H9 (cell line): ENCODE data around the gene APC. TPM values are rescaled to one million over a fixed set of nuclear protein-coding genes. Genes with fewer than 3 reads are reported as not detected.

Source experiments
- DNase-seq: peaks from one replicate; pipeline ENCODE4 v3.0.0-alpha.2; 2017
- H2AFZ ChIP-seq: one replicate; pipeline ENCODE4 v1.6.1; 2013; ENCODE audit warnings: mild to moderate bottlenecking, low read length, control low read depth, moderate library complexity
- H2AK5ac ChIP-seq: 2 replicates; pipeline ENCODE4 v1.6.1; 2013; ENCODE audit warnings: low read length, control low read depth, mixed read lengths; ENCODE audit not compliant: insufficient read length
- H2BK120ac ChIP-seq: one replicate; pipeline ENCODE4 v1.6.1; 2013; ENCODE audit warnings: low read depth, mild to moderate bottlenecking, low read length, control low read depth, inconsistent platforms; ENCODE audit not compliant: poor library complexity, severe bottlenecking
- H2BK12ac ChIP-seq: 2 replicates; pipeline ENCODE4 v1.6.1; 2013; ENCODE audit warnings: low read length, control low read depth, mixed read lengths, low read depth; ENCODE audit not compliant: insufficient read length
- H2BK15ac ChIP-seq: 2 replicates; pipeline ENCODE4 v1.6.1; 2013; ENCODE audit warnings: low read depth, low read length, control low read depth
- H2BK20ac ChIP-seq: one replicate; pipeline ENCODE4 v1.6.1; 2013; ENCODE audit warnings: low read depth, mild to moderate bottlenecking, low read length, control low read depth, inconsistent platforms; ENCODE audit not compliant: poor library complexity, severe bottlenecking
- H2BK5ac ChIP-seq: 2 replicates; pipeline ENCODE4 v1.6.1; 2013; ENCODE audit warnings: low read length, control low read depth, mixed read lengths; ENCODE audit not compliant: insufficient read length
- H3K14ac ChIP-seq: 2 replicates; pipeline ENCODE4 v1.6.1; 2013; ENCODE audit warnings: low read length, control low read depth; ENCODE audit not compliant: insufficient read depth
- H3K18ac ChIP-seq: 2 replicates; pipeline ENCODE4 v1.6.1; 2013; ENCODE audit warnings: low read depth, mild to moderate bottlenecking, mixed read lengths, low read length, control low read depth; ENCODE audit not compliant: insufficient read length
- H3K23ac ChIP-seq: 2 replicates; pipeline ENCODE4 v1.6.1; 2013; ENCODE audit warnings: low read length, control low read depth, mixed read lengths, low read depth; ENCODE audit not compliant: insufficient read length
- H3K23me2 ChIP-seq: 2 replicates; pipeline ENCODE4 v1.6.1; 2013; ENCODE audit warnings: low read depth, mild to moderate bottlenecking, mixed read lengths, low read length, control low read depth; ENCODE audit not compliant: insufficient read length, poor library complexity, severe bottlenecking
- H3K27ac ChIP-seq: 2 replicates; pipeline ENCODE4 v1.5.1; 2013; ENCODE audit warnings: low read length, control low read depth, mixed read lengths, low read depth; ENCODE audit not compliant: insufficient read length
- H3K27me3 ChIP-seq: 2 replicates; pipeline ENCODE4 v1.6.1; 2013; ENCODE audit warnings: low read length, control low read depth, inconsistent platforms; ENCODE audit not compliant: insufficient read depth
- H3K4ac ChIP-seq: 2 replicates; pipeline ENCODE4 v1.6.1; 2013; ENCODE audit warnings: low read depth, mild to moderate bottlenecking, control low read depth, inconsistent platforms, low read length, moderate library complexity
- H3K4me1 ChIP-seq: 2 replicates; pipeline ENCODE4 v1.6.1; 2013; ENCODE audit warnings: low read length, control low read depth, inconsistent platforms; ENCODE audit not compliant: insufficient read depth
- H3K4me2 ChIP-seq: 2 replicates; pipeline ENCODE4 v1.6.1; 2013; ENCODE audit warnings: low read length, control low read depth, mixed read lengths; ENCODE audit not compliant: insufficient read length, insufficient read depth
- H3K56ac ChIP-seq: 2 replicates; pipeline ENCODE4 v1.6.1; 2013; ENCODE audit warnings: low read depth, mild to moderate bottlenecking, mixed read lengths, low read length, control low read depth; ENCODE audit not compliant: insufficient read length
- H3K79me1 ChIP-seq: 2 replicates; pipeline ENCODE4 v1.6.1; 2013; ENCODE audit warnings: low read depth, mild to moderate bottlenecking, moderate library complexity, low read length, control low read depth, inconsistent platforms; ENCODE audit not compliant: insufficient read depth, poor library complexity, severe bottlenecking
- H3K79me2 ChIP-seq: 2 replicates; pipeline ENCODE4 v1.6.1; 2013; ENCODE audit warnings: low read length, control low read depth, inconsistent platforms; ENCODE audit not compliant: insufficient read depth
- H3K9ac ChIP-seq: 2 replicates; pipeline ENCODE4 v1.6.1; 2013; ENCODE audit warnings: low read length, control low read depth, mixed read lengths; ENCODE audit not compliant: insufficient read length; ENCODE audit errors: extremely low read depth
- H3K9me3 ChIP-seq: one replicate; pipeline ENCODE4 v1.6.1; 2013; ENCODE audit warnings: low read depth, low read length, inconsistent platforms; ENCODE audit not compliant: control insufficient read depth
- H3T11ph ChIP-seq: one replicate; pipeline ENCODE4 v1.6.1; 2013; ENCODE audit warnings: mild to moderate bottlenecking, low read length, control low read depth, inconsistent platforms
- H4K20me1 ChIP-seq: one replicate; pipeline ENCODE4 v1.6.1; 2013; ENCODE audit not compliant: control insufficient read depth, insufficient read length, insufficient read depth
- H4K5ac ChIP-seq: 2 replicates; pipeline ENCODE4 v1.6.1; 2013; ENCODE audit warnings: low read depth, mild to moderate bottlenecking, mixed read lengths, low read length, control low read depth; ENCODE audit not compliant: insufficient read length
- H4K8ac ChIP-seq: replicated peaks from 2 replicates; pipeline ENCODE4 v1.6.1; 2013; ENCODE audit warnings: low read length, control low read depth, mixed read lengths, low read depth; ENCODE audit not compliant: insufficient read length
- H4K91ac ChIP-seq: 2 replicates; pipeline ENCODE4 v1.6.1; 2013; ENCODE audit warnings: low read depth, mild to moderate bottlenecking, moderate library complexity, mixed read lengths, low read length, control low read depth; ENCODE audit not compliant: insufficient read length
- H3K27ac Mint-ChIP-seq, 3 experiments: 2 replicates in 2 of 3; 3 replicates in 1 of 3; pipeline ENCODE4 v1.8.0; 2020 to 2021; ENCODE audit warnings: mixed read lengths in 3 of 3, mild to moderate bottlenecking in 1 of 3, moderate library complexity in 1 of 3
- H3K27me3 Mint-ChIP-seq: 2 replicates; pipeline ENCODE4 v1.8.0; 2021; ENCODE audit warnings: low read depth, mild to moderate bottlenecking, moderate library complexity, mixed read lengths
- H3K36me3 Mint-ChIP-seq, 3 experiments: 2 replicates in 2 of 3; 3 replicates in 1 of 3; pipeline ENCODE4 v1.8.0; 2020 to 2021; ENCODE audit warnings: low read depth in 3 of 3, mixed read lengths in 3 of 3; ENCODE audit not compliant: insufficient read depth in 1 of 3
- H3K4me1 Mint-ChIP-seq, 2 experiments: 2 replicates each; pipeline ENCODE4 v1.8.0; 2020; ENCODE audit warnings: mixed read lengths in 2 of 2
- H3K4me3 Mint-ChIP-seq, 2 experiments: 2 replicates in 1 of 2; 3 replicates in 1 of 2; pipeline ENCODE4 v1.8.0; 2020 to 2021; ENCODE audit warnings: mild to moderate bottlenecking in 2 of 2, mixed read lengths in 2 of 2, moderate library complexity in 1 of 2
- H3K9me3 Mint-ChIP-seq, 2 experiments: 2 replicates in 1 of 2; 3 replicates in 1 of 2; pipeline ENCODE4 v1.8.0; 2020; ENCODE audit warnings: mild to moderate bottlenecking in 2 of 2, mixed read lengths in 2 of 2, moderate library complexity in 1 of 2
- CTCF ChIP-seq: fragments of 200-600 bp; sonication (generic); conservative IDR thresholded peaks from 3 replicates; pipeline ENCODE4 v1.8.0; 2021; ENCODE audit warnings: antibody characterized with exemption, mild to moderate bottlenecking
- WGBS: extraction: QIAGEN DNeasy Blood & Tissue Kit; methylation state at CpG from one replicate; pipeline ENCODE4 v1.1.7; 2013; ENCODE audit warnings: missing lambda C conversion rate, low lambda C conversion rate, mixed read lengths; ENCODE audit not compliant: insufficient read length; ENCODE audit errors: extremely low coverage; 5-methylcytosine and 5-hydroxymethylcytosine counted together
- total RNA-seq: library from RNA; stranded (reverse); gene quantifications from 2 replicates; pipeline ENCODE4 v1.2.1, GENCODE V29; 2021

The APC gene
- total RNA-seq, 1 experiment from 2014 or later: 29.3 TPM

GRCh38 chr5:112692472-112692871, 45.2 kb upstream of the APC start:
- H2AFZ ChIP-seq: no peak overlapping the region
- H3K9ac ChIP-seq: no peak overlapping the region
- Mint-ChIP-seq H3K36me3 (peaks cover 0 to 5% (median 2%) of the 10 kb centered on the region in 3 experiments; a peak in 2 of 7 replicates), H3K9me3 (no peaks in the 10 kb centered on the region; a peak in 3 of 5 replicates), H3K27me3 (no peaks in the 10 kb centered on the region), H3K27ac (no peak overlapping the region), H3K4me3 (no peak overlapping the region), H3K4me1 (peaks cover 6 to 7% of the 10 kb centered on the region in 2 experiments)
- DNase-seq: no peak
- no peak overlapping the region for H2BK20ac ChIP-seq
- no peak overlapping the region for H2BK5ac ChIP-seq
- H2BK15ac ChIP-seq: no peak overlapping the region
- no peak overlapping the region for H4K91ac ChIP-seq
- H3K4me1 ChIP-seq: no peaks in the 10 kb centered on the region
- no peaks in the 10 kb centered on the region for H3K9me3 ChIP-seq
- no peak overlapping the region for H3K27ac ChIP-seq
- no peaks in the 10 kb centered on the region for H3K23me2 ChIP-seq
- no peaks in the 10 kb centered on the region for H3K27me3 ChIP-seq
- H4K5ac ChIP-seq: no peak overlapping the region
- no peaks in the 10 kb centered on the region for H4K20me1 ChIP-seq
- H2BK120ac ChIP-seq: no peak overlapping the region
- no peak overlapping the region for H3K14ac ChIP-seq
- no peak for TF ChIP-seq CTCF
- H3K18ac ChIP-seq: no peak overlapping the region
- no CpG with 5 or more reads among the region's 1 CpG for WGBS
- no peak overlapping the region for H4K8ac ChIP-seq
- no peaks in the 10 kb centered on the region for H3K79me2 ChIP-seq
- H2BK12ac ChIP-seq: no peak overlapping the region
- no peak overlapping the region for H2AK5ac ChIP-seq
- no peak overlapping the region for H3K56ac ChIP-seq
- no peak overlapping the region for H3K4ac ChIP-seq
- no peak overlapping the region for H3K23ac ChIP-seq
- H3K79me1 ChIP-seq: no peaks in the 10 kb centered on the region
- H3T11ph ChIP-seq: no peak overlapping the region
- no peak overlapping the region for H3K4me2 ChIP-seq
